Smooth muscle cell (in vitro differentiated cells): ENCODE results near the gene TSPAN16. TPM values are rescaled to one million over a fixed set of nuclear protein-coding genes. Genes with fewer than 3 reads are reported as not detected.

Experiments
- DNase-seq: peaks from one replicate; lab custom pipeline; 2025; ENCODE audit not compliant: unreplicated experiment; lab: John Stamatoyannopoulos, UW
- H2AFZ ChIP-seq: fragments of 200-600 bp; sonication (generic); 2 replicates; pipeline ENCODE4 v1.6.0; 2016; ENCODE audit warnings: antibody characterized with exemption, low read depth, mild to moderate bottlenecking
- H3F3A ChIP-seq: fragments of 200-600 bp; sonication (generic); 2 replicates; pipeline ENCODE4 v1.6.0; 2017; ENCODE audit warnings: antibody characterized with exemption, low read depth
- H3K27ac ChIP-seq: fragments of 200-600 bp; sonication (generic); 2 replicates; pipeline ENCODE4 v1.5.1; 2016; ENCODE audit warnings: low read depth, mild to moderate bottlenecking
- H3K27me3 ChIP-seq: fragments of 200-600 bp; sonication (generic); 2 replicates; pipeline ENCODE4 v1.6.1; 2016; ENCODE audit warnings: low read depth, mild to moderate bottlenecking
- H3K36me3 ChIP-seq: fragments of 200-600 bp; sonication (generic); 2 replicates; pipeline ENCODE4 v1.5.1; 2016; ENCODE audit warnings: low read depth
- H3K4me1 ChIP-seq: fragments of 200-600 bp; sonication (generic); 2 replicates; pipeline ENCODE4 v1.5.1; 2016; ENCODE audit warnings: low read depth
- H3K4me2 ChIP-seq: fragments of 200-600 bp; sonication (generic); 2 replicates; pipeline ENCODE4 v1.6.0; 2016; ENCODE audit warnings: mild to moderate bottlenecking
- H3K4me3 ChIP-seq: fragments of 200-600 bp; sonication (generic); 2 replicates; pipeline ENCODE4 v1.5.1; 2016; ENCODE audit warnings: mild to moderate bottlenecking
- H3K79me2 ChIP-seq: fragments of 200-600 bp; sonication (generic); 2 replicates; pipeline ENCODE4 v1.6.0; 2016; ENCODE audit warnings: low read depth, mild to moderate bottlenecking
- H3K9ac ChIP-seq: fragments of 200-600 bp; sonication (generic); 2 replicates; pipeline ENCODE4 v1.6.0; 2016; ENCODE audit warnings: low read depth
- H3K9me3 ChIP-seq: fragments of 200-600 bp; sonication (generic); replicated peaks from 2 replicates; pipeline ENCODE4 v1.5.1; 2016; ENCODE audit warnings: low read depth
- H4K20me1 ChIP-seq: fragments of 200-600 bp; sonication (generic); 2 replicates; pipeline ENCODE4 v1.6.0; 2016; ENCODE audit warnings: low read depth
- CTCF ChIP-seq: fragments of 200-600 bp; sonication (generic); IDR thresholded peaks from 2 replicates; pipeline ENCODE4 v1.5.1; 2017; ENCODE audit warnings: borderline replicate concordance, mild to moderate bottlenecking, antibody characterized with exemption; ENCODE audit not compliant: insufficient read depth, poor library complexity, severe bottlenecking
- WGBS: methylation state at CpG from one replicate; pipeline ENCODE4 v1.1.7; 2016; ENCODE audit warnings: low lambda C conversion rate; 5-methylcytosine and 5-hydroxymethylcytosine counted together
- polyA plus RNA-seq: library from polyadenylated mRNA; unstranded; fragments of >200 nt; fragmentation: Nextera tagmentation; extraction: Ambion mirVana; gene quantifications from 2 replicates; pipeline ENCODE4 v1.2.1, GENCODE V29; 2016
- total RNA-seq: library from RNA; depleted of rRNA; stranded (reverse); fragments of >200 nt; gene quantifications from 2 replicates; pipeline ENCODE4 v1.2.3, GENCODE V29; 2014

The TSPAN16 gene
- total and polyA plus RNA-seq, 2 experiments from 2014 or later = not detected

- Histone ChIP-seq H4K20me1 (no peaks in the 10 kb centered on the region), H2AFZ (no peak overlapping the region), H3K36me3 (no peaks in the 10 kb centered on the region), H3K9ac (no peak overlapping the region), H3K4me1 (no peaks in the 10 kb centered on the region), H3K79me2 (peaks cover 10% of the 10 kb centered on the region), H3K9me3 (no peaks in the 10 kb centered on the region), H3F3A (no peaks in the 10 kb centered on the region), H3K27ac (no peak overlapping the region), H3K4me3 (no peak overlapping the region), H3K4me2 (no peak overlapping the region), H3K27me3 (no peaks in the 10 kb centered on the region)
- TF ChIP-seq CTCF = no peak
- 84% methylated on average over 19 of the region's 19 CpGs for WGBS
- no peak for DNase-seq
Observed at GRCh38 chr19:11264452-11265176, 31.3 kb upstream of the TSPAN16 start.

GRCh38 chr19:11265177-11265784 is 30.7 kb upstream of the TSPAN16 start:
- H3K27ac ChIP-seq = peak overlapping the region; percentile 44
- peaks cover 7% of the 10 kb centered on the region for H3K79me2 ChIP-seq
- no peaks in the 10 kb centered on the region for H3K27me3 ChIP-seq
- no peak overlapping the region for H3K9ac ChIP-seq
- H3K36me3 ChIP-seq = no peaks in the 10 kb centered on the region
- no peaks in the 10 kb centered on the region for H3K4me1 ChIP-seq
- H3F3A ChIP-seq = no peaks in the 10 kb centered on the region
- DNase-seq = no peak
- no peaks in the 10 kb centered on the region for H3K9me3 ChIP-seq
- no peak for TF ChIP-seq CTCF
- no peak overlapping the region for H3K4me3 ChIP-seq
- H2AFZ ChIP-seq = no peak overlapping the region
- H4K20me1 ChIP-seq = no peaks in the 10 kb centered on the region
- H3K4me2 ChIP-seq = no peak overlapping the region
- 92% methylated on average over 6 of the region's 6 CpGs for WGBS

GRCh38 chr19:11265785-11266236 is 30.1 kb upstream of the TSPAN16 start:
- 69% methylated on average over 9 of the region's 11 CpGs for whole genome bisulfite sequencing
- H3K27ac ChIP-seq = no peak overlapping the region
- H3F3A ChIP-seq = no peaks in the 10 kb centered on the region
- no peaks in the 10 kb centered on the region for H3K36me3 ChIP-seq
- H2AFZ ChIP-seq = no peak overlapping the region
- H3K4me2 ChIP-seq = no peak overlapping the region
- no peak for TF ChIP-seq CTCF
- H3K4me3 ChIP-seq = no peak overlapping the region
- H3K79me2 ChIP-seq = peaks cover 6% of the 10 kb centered on the region
- no peak for DNase-seq
- no peaks in the 10 kb centered on the region for H3K4me1 ChIP-seq
- no peaks in the 10 kb centered on the region for H3K27me3 ChIP-seq
- H3K9ac ChIP-seq = no peak overlapping the region
- no peaks in the 10 kb centered on the region for H4K20me1 ChIP-seq
- no peaks in the 10 kb centered on the region for H3K9me3 ChIP-seq
